Measurements from ENCODE around the gene MBTPS1.
"Not testable (repeated sequence)": the region's sequence is repeated elsewhere in the genome, so short reads cannot be mapped to it uniquely, and the experiment has no call there.

The MBTPS1 gene

GRCh38 chr16:84137769-84138357 lies 21.1 kb upstream of the MBTPS1 start:
- no peak for DNase-seq (ENCODE audit: low read depth in 2 of 3, low spot score in 2 of 3)

DNA sequence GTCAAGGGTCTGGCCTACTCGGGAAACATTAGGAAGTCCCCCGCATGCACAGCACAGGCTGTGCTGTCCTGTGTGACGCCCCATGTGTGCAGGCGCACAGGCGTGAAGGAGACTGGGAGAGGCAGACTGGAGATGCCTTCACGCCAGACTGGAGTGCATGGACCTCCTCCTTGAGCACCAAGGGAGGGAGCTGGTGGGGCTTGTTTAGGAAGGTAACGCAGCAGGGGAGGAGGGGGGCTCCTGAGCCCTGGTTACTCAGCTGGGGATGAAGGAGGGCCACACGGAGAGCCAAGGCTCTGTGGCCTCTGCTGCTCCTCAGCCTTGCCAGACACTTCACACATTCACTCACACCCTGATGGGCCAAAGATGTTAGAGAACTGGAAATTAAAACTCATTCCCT lies 20.5 kb upstream of the MBTPS1 start:
- DNase-seq (ENCODE audit: low read depth in 2 of 3, low spot score in 2 of 3) = no peak

GRCh38 chr16:84136331-84137125 lies 19.8 kb upstream of the MBTPS1 start:
- DNase-seq (ENCODE audit: low read depth in 2 of 3, low spot score in 2 of 3) = no peak

GRCh38 chr16:84132527-84133285 lies 16.0 kb upstream of the MBTPS1 start:
- no peak for DNase-seq (ENCODE audit: low read depth in 2 of 3, low spot score in 2 of 3)

GRCh38 chr16:84131117-84131516 lies 14.4 kb upstream of the MBTPS1 start:
- DNase-seq (ENCODE audit: low read depth in 2 of 3, low spot score in 2 of 3) = no peak

- no peak for DNase-seq (ENCODE audit: low read depth in 2 of 3, low spot score in 2 of 3)
Observed at GRCh38 chr16:84124257-84125073, 7.7 kb upstream of the MBTPS1 start.

- DNase-seq (ENCODE audit: low read depth in 2 of 3, low spot score in 2 of 3) = no peak
Observed at GRCh38 chr16:84121007-84121406, 4.3 kb upstream of the MBTPS1 start.

DNA sequence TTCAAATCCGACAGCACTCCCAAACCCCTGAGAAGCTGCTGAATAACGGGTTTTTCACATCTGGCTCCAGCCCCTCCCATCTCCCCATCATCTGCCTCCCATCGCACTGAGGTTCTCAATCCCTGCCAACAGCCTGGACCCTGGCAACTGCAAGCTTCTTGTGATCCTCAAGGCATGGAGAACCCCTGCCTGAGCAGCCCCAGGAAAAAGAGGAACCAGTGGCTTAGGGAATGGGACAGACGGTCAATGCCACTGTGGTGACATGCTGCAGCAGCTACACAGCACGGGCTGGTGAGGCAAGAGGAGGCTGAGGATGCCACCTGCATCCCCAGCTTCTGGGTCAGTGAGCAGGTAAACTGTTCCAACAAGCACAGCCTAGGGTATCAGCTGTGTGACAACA lies 3.3 kb upstream of the MBTPS1 start:
- DNase-seq (ENCODE audit: low read depth in 2 of 3, low spot score in 2 of 3) = no peak

DNA sequence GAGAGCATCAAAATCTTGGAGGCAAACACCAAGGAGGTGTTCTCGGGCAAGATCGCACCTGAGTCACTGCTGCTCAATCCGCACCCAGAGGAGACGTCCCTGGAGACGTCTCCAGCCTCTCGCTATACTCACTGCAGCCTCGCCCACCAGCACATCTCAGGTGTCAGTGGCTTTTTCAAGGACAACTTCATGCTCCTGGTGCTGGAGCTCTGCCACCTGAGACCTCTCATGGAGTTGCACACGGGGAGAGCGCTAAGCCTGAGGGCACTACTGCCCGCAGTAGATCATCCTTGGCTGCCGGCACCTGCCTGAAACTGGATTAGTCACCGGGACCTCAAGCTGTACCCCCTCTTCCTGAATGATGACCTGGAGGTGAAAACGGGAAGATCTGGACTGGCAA lies 2.6 kb upstream of the MBTPS1 start:
- DNase-seq (ENCODE audit: low read depth in 2 of 3, low spot score in 2 of 3) = no peak

GRCh38 chr16:84118315-84118714 lies 1.6 kb upstream of the MBTPS1 start:
- DNase-seq (ENCODE audit: low read depth in 2 of 3, low spot score in 2 of 3) = not testable (repeated sequence)

- peak in 1 of 3 experiments; percentile 31 for DNase-seq (ENCODE audit: low read depth in 2 of 3, low spot score in 2 of 3)
Observed at GRCh38 chr16:84117494-84117843, 727 bp upstream of the MBTPS1 start.

- peak in 1 of 3 experiments; percentile 19 for DNase-seq (ENCODE audit: low read depth in 2 of 3, low spot score in 2 of 3)
Observed at GRCh38 chr16:84115919-84116719, 623 bp downstream of the MBTPS1 start.

GRCh38 chr16:84111949-84112348 lies 4.8 kb downstream of the MBTPS1 start:
- DNase-seq (ENCODE audit: low read depth in 2 of 3, low spot score in 2 of 3) = not testable (repeated sequence)

DNA sequence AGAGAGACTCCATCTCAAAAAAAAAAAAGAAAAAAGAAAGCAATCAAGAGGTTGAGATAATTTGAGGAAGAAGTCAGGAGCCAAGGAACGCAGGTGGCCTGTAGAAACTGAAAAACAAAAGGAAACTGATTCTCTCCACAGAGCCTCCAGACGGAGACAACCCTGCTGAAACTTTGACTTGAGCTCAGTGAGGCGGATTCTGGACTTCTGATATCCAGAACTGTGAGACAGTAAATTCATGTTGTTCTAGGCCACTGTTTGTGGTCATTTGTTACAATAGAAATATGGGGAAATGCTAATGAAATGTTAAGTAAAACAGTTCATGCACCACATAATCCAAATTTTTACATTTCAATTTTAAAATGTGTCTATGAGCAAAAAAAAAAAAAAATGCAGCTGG lies 5.2 kb downstream of the MBTPS1 start:
- DNase-seq (ENCODE audit: low read depth in 2 of 3, low spot score in 2 of 3) = no peak

- no peak for DNase-seq (ENCODE audit: low read depth in 2 of 3, low spot score in 2 of 3)
Observed at GRCh38 chr16:84110527-84110926, 6.2 kb downstream of the MBTPS1 start.

DNA sequence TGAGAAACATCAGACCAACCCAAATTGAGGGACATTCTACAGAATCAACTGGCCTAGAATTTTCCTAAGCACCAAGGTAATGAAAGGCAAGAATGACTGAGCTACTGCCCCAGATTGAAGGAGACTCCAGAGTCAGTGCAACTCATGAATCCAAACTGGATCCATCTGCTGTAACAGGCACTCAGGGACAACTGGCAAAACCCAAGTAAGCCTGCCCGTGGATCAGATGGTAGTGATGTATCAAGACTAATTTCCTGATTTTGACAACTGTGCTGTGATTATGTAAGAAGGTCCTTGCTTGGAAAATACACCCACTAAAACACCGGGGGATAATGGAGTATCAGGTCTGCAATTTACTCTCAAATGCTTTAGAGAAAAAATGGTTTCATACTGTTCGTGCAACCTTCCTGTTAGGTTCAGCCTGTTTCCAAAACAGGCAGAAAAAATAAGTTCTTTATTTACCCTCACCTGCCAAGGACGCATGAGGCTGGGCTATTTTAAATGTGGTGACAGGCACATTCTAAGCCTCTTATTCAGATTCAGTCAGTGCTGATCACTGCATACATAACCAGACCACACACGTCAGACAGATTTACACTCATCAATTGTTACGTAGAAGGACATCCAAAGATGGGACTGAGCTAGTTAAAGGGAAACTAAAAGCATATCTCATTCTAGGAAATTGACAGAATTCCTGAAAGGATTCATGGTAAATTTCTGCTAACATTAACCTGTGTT lies 7.0 kb downstream of the MBTPS1 start:
- no peak for DNase-seq (ENCODE audit: low read depth in 2 of 3, low spot score in 2 of 3)

GRCh38 chr16:84107921-84108320 lies 8.8 kb downstream of the MBTPS1 start:
- no peak for DNase-seq (ENCODE audit: low read depth in 2 of 3, low spot score in 2 of 3)

- no peak for DNase-seq (ENCODE audit: low read depth in 2 of 3, low spot score in 2 of 3)
Observed at GRCh38 chr16:84105948-84106740, 10.6 kb downstream of the MBTPS1 start.

- no peak for DNase-seq (ENCODE audit: low read depth in 2 of 3, low spot score in 2 of 3)
Observed at GRCh38 chr16:84105301-84105815, 11.4 kb downstream of the MBTPS1 start.
